ENCODE measurements around the gene IL5RA. TPM values are rescaled to one million over a fixed set of nuclear protein-coding genes. Genes with fewer than 3 reads are reported as not detected.

IL5RA gene
- total RNA-seq, 1 experiment from 2014 or later, result not detected

- BruUV-seq (replicated peaks), result no TSS peak
- POLR2A ChIA-PET, result no interaction called here
- H3K27me3 ChIP-seq (ENCODE audit: control insufficient read depth, insufficient read depth, low read length), result no peaks in the 10 kb centered on the region; the same call in 1 of the 2 replicates
- CTCF ChIA-PET, result no interaction called here
- H3K36me3 ChIP-seq (ENCODE audit: control insufficient read depth, insufficient read depth, low read length), result no peaks in the 10 kb centered on the region
- no peak for ATAC-seq
- no peaks in the 10 kb centered on the region for H3K4me1 ChIP-seq (ENCODE audit: control insufficient read depth, insufficient read depth, low read length)
- TF ChIP-seq POLR2AphosphoS5 (IDR thresholded peaks at IDR 0.05; ENCODE audit: low read depth, low read length), result no peak
- no peak for TF ChIP-seq REST (IDR thresholded peaks at IDR 0.05; ENCODE audit: insufficient read depth in 1 of 2, low read depth in 2 of 2, low read length in 1 of 2)
- TF ChIP-seq CTCF (IDR thresholded peaks at IDR 0.05), result no peak
- no peak for TF ChIP-seq SIN3A (IDR thresholded peaks at IDR 0.05; ENCODE audit: borderline replicate concordance, insufficient read depth, low read depth, low read length)
- no peak for TF ChIP-seq TCF7L2 (IDR thresholded peaks at IDR 0.05; ENCODE audit: low read depth, low read length)
- no peak overlapping the region for H3K27ac ChIP-seq (ENCODE audit: low read length)
- H3K9me3 ChIP-seq (ENCODE audit: control insufficient read depth, insufficient read depth, low read depth, low read length), result no peaks in the 10 kb centered on the region
- H3K4me3 ChIP-seq (ENCODE audit: low read depth in 2 of 2, low read length in 2 of 2), result no peak overlapping the region
- intact Hi-C loops (cut with micrococcal nuclease; ENCODE audit: unreplicated experiment) (no loop called here), in situ Hi-C loops (cut with HindIII; ENCODE audit: low pct_unique_long_range_greater_than_20kb, low sequenced_read_pairs) (no loop called here)
- DNase-seq (ENCODE audit: low read depth, low spot score), result no peak
These were observed 3.0 kb upstream of the IL5RA start for GRCh38 chr3:3113042-3113709.

- Histone ChIP-seq H3K4me1 (ENCODE audit: control insufficient read depth, insufficient read depth, low read length) (no peaks in the 10 kb centered on the region), H3K27me3 (ENCODE audit: control insufficient read depth, insufficient read depth, low read length) (no peaks in the 10 kb centered on the region; the same call in none of the 2 replicates), H3K27ac (ENCODE audit: low read length) (no peak overlapping the region), H3K9me3 (ENCODE audit: control insufficient read depth, insufficient read depth, low read depth, low read length) (no peaks in the 10 kb centered on the region), H3K36me3 (ENCODE audit: control insufficient read depth, insufficient read depth, low read length) (no peaks in the 10 kb centered on the region), H3K4me3 (ENCODE audit: low read depth in 2 of 2, low read length in 2 of 2) (no peak overlapping the region)
- POLR2A ChIA-PET, result no interaction called here
- TF ChIP-seq TCF7L2 (IDR thresholded peaks at IDR 0.05; ENCODE audit: low read depth, low read length) (no peak), SIN3A (IDR thresholded peaks at IDR 0.05; ENCODE audit: borderline replicate concordance, insufficient read depth, low read depth, low read length) (no peak), POLR2AphosphoS5 (IDR thresholded peaks at IDR 0.05; ENCODE audit: low read depth, low read length) (no peak), CTCF (IDR thresholded peaks at IDR 0.05) (no peak), REST (IDR thresholded peaks at IDR 0.05; ENCODE audit: insufficient read depth in 1 of 2, low read depth in 2 of 2, low read length in 1 of 2) (no peak)
- intact Hi-C loops (cut with micrococcal nuclease; ENCODE audit: unreplicated experiment), result no loop called here
- ATAC-seq (no peak), DNase-seq (ENCODE audit: low read depth, low spot score) (no peak)
- CTCF ChIA-PET, result no interaction called here
- in situ Hi-C loops (cut with HindIII; ENCODE audit: low pct_unique_long_range_greater_than_20kb, low sequenced_read_pairs), result no loop called here
- BruUV-seq (replicated peaks), result no TSS peak
These were observed 681 bp upstream of the IL5RA start for GRCh38 chr3:3110749-3111361.

Measured in Panc1 (cell line).